HG02884 (cell line): ENCODE results near the gene CAMK1D.

Experiments
- ATAC-seq: cut with Tn5 transposase; IDR thresholded peaks from one replicate; pipeline ENCODE4 v1.9.1; 2021; ENCODE audit warnings: mild to moderate bottlenecking, moderate library complexity; ENCODE audit not compliant: unreplicated experiment

Gene CAMK1D

DNA sequence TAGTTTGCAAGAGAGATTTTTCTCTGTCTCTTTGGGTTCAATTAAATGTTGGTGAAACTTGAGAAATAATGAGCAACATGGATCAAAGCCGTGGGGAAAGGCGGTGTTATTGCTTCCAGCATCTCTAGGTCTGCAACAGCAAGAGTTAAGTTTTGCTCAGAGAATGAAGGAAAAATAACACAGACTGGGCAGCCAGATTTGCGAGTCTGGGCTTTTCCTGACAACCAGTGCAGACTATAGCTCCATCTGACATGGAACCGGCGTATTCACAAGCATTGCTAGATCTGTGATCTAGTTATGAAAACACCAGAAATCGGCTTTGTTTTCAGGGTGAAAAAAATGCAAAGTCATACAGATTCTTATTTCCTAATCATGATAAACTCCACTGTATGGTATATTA is 110.4 kb downstream of the CAMK1D start:
- ATAC-seq = no peak

DNA sequence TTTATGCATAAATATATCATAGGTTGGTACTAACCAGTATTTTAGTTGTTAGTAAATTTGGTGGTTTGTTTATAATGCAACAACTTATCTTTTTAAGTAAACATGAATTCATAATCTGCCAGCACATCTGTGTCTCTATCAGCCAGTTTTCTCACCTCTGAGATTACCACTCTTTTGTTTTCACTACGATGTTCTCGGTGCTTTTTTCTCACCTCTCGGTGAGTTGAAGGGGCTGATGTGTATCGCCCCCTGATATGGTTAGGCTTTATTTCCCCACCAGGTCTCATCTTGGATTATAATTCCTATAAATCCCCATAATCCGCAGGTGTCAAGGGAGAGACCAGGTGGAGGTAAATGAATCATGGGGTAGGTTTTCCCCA is 114.1 kb downstream of the CAMK1D start:
- no peak for ATAC-seq

DNA sequence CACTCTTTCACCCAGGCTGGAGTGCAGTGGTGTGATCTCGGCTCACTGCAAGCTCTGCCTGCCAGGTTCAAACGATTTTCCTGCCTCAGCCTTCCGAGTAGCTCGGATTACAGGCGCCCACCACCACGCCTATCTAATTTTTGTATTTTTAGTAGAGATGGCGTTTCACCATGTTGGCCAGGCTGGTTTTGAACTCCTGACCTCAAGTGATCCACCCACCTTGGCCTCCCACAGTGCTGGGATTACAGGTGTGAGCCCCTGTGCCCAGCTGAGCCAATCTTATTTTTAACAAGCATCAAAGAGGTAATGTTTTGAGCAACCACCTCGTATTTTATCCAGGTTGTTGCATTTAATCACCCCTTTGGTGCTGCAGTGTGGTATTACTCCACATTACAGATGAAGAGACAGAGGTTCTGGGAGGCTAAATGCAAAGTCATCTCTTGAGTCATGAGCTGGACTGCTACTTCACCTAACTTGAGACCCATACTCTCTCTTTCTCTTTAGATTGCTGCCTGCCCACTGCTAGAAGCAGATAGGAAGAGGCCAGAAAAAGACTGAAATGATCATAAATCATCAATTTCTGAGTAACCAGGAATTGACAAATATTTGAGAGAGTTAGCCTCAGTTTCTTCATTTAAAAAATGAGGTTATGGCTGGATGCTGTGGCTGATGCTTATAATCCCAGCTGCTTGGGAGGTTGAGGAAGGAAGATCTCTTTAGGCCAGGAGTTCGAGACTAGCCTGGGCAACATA is 116.2 kb downstream of the CAMK1D start:
- no peak for ATAC-seq

DNA sequence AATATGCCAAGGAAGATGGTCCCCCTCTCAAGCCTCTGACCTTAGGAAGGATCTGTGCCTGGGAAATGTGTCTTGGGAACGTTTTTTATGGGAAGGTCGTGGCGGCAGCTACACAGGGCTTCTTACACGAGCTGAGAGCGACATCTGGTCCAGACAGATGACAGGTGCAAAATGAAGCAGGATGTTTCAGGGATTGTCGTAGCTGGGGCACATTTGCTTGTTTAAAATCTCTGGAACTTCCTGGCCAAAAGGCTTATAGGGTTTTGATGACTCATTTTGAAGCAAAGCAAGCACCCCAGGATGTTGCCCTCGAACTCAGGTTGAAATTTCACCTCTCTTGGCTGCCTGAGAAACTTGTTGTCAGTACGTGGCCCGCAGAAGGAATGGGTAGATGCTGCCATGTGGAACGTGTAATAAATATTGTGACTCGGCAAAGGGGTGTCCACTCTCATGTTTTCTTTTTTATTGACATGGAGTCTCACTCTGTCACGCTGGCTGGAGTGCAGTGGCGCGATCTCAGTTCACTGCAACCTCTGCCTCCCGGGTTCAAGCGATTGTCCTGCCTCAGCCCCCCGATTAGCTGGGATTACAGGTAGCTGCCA is 117.5 kb downstream of the CAMK1D start:
- ATAC-seq = no peak

DNA sequence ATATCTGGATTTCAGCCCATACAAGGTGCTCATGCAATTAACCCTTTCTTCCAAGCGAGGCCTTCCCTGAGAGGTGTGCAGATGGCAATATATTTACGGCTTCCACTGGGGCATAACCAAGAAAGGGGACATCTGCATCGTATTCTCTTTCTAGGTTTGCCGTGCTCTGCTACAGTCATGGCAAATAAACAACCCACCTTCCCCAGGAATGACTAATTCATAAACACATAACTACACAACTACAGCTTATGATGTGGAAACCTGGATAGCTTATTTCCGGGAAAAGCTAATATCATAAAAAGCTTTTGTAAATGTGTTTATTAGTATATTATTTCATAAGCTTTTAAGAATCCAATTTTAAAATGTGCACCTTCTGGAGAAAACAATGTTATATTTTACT is 120.0 kb downstream of the CAMK1D start:
- no peak for ATAC-seq

DNA sequence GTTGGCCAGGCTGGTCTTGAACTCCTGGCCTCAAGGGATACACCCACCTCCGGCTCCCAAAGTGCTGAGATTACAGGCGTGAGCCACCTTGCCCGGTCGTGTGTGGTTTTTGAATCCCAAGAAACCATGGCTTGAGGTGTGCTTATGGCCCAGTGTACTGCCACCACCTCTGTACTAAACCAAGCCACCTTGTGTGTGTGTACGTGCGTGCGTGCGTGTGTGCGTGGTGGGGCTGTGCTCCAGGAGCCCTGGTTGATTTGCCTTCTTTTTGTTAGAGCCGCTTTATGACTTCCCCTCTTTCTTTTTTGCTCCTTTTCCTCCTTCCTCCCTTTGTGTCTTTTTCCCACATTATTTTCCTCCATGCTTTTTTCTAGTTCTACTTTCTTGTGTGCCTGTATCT is 121.4 kb downstream of the CAMK1D start:
- ATAC-seq = no peak

DNA sequence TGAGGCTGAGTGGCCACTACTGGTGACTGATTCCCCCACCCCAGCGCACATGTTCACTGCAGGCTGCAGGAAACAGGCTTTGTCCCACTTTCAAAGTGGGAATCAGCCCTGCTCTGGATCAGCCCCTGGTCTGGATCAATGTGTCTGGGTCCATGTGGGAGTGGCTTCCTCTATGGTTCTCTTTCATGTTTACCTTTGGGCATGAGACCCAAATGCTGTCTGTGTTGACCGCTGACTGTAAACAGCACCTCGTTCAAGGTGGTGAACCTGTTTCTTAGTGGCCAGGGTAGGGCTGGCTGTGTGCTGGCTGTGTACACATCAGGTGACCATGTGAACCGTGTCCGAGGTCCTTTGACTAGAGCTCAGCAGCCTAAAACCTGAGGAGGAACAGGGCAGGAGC is 121.8 kb downstream of the CAMK1D start:
- ATAC-seq = no peak

DNA sequence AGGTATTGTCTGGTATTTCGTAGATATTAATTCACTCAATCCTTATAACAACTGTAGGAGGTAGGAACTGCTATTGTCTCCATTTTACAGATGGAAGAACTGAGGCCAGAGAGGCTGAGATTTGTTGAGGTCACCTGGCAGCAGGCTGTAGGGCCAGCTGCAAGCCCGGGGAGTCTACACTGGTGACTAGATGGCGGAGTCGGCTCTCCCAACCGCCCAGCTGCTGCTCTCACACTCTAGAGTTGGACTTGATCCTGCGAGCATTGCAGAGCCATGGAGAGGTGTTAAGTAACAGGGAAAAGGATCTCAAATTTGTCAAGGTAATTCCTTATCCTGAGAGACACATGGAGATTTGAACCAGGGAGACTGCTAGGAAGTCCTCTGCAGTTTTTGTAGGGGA is 124.1 kb downstream of the CAMK1D start:
- ATAC-seq = no peak

DNA sequence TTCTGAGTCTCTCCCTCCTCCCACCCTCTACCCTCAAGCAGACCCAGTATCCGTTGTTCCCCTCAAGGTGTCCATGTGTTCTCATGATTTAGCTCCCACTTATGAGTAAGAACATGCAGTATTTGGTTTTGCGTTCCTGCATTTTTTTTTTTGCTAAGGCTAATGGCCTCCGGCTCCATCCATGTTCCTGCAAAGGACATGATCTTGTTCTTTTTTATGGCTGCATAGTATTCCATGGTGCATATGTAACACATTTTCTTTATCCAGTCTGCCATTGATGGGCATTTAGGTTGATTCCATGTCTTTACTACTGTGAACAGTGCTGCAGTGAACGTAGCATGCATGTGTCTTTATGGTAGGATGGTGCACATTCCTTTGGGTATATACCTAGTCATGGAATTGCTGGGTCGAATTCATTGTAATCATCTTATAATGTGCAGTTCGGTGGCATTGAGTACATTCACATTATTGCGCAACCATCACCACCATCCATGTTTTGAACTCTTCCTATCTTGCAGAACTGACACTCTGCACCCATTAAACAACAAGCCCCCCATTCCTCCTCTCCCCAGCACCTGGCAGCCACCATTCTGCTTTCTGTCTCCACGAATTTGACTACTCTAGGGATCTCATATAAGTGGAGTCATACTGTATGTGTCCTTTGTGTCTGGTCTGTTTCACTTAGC is 125.5 kb downstream of the CAMK1D start:
- ATAC-seq = no peak

DNA sequence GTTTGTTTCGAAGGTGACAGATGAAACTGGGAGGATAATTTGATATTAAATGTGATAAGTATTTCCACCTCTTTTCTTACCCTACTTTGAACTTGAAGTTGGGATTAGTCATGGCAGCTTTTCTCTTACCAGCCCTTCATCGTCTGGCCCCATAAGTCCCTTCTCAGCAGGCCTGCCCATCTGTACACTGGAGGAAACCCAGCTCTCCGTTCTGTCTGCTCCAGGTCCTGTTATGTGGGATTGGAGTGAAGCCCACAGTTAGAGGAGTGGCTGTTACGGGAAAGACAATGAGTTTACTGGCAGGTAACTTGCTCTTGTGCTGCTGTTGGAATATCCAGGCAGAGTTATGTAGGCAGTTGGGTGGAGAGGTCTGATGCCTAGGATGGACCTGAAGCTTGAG is 127.3 kb downstream of the CAMK1D start:
- ATAC-seq = no peak

DNA sequence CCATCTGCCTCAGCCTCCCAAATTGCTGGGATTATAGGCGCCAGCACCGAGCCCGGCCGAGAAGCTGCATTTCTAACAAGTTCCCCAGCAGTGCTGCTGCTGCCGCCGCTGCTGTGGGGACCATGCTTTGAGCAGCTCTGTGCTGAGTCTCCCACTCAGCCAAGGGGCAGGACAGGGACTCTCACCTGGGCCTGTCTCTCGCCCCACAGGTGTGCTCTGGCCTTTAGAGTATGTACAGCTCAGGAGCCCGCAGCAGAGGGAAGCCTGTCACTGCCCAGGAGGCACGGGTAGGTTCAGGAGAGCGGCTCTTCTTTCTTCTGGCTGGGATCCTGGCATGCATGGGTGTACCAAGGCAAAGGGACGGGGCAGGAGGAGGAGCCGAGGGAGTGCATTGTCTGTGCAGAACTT is 130.1 kb downstream of the CAMK1D start:
- no peak for ATAC-seq

DNA sequence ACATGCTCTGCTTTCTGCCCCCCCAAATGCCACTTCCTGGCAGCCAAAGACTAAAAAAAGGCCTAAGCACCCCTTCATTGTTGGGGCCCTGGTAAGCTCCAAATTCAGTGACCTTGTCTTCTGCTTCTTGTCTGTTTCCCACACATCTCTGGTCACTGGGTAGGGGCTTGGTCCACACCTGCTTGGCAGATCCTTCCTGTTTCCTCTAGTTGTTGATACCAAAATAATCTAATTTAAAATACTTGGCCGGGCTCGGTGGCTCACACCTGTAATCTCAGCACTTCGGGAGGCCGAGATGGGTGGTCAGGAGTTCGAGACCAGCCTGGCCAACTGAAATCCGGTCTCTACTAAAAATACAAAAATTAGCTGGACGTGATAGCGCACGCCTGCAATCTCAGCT is 130.6 kb downstream of the CAMK1D start:
- no peak for ATAC-seq

DNA sequence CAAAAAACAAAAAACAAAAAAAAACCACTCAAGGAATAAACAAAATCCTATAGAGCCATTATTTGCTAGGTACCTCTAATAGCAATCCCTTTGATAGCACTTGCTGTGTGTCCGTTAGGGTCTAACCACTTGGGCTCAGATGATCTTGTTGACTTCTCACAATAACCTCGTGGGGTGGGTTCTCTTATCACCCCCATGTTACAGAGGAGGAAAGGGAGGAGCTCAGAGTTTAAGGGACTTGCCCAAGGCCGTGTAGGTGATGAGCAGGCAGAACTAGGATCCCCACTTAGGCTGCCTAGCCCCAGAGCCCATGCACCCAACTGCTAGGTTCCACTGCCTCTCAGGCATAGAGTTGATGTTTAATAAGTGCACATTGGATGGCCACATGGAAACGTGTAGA is 131.1 kb downstream of the CAMK1D start:
- no peak for ATAC-seq

DNA sequence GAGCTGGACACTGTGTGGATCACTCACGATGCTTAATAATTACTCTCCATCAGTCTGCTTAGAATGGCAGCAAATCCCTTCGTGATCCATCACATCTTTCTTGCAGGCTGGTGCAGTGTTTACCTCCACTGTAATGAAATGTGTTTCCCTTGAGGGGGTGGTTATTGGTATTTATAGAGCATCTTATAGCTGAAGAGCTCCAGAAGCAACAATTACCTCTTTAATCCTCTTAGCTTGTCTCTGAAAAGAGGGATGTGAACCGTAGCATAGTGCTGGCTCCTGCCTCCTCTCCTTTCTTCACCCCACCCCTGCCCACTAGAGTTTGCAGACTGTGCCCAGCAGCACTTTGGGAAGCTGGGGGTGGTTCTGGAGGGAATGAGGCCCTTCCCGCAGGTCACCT is 132.6 kb downstream of the CAMK1D start:
- ATAC-seq = no peak

DNA sequence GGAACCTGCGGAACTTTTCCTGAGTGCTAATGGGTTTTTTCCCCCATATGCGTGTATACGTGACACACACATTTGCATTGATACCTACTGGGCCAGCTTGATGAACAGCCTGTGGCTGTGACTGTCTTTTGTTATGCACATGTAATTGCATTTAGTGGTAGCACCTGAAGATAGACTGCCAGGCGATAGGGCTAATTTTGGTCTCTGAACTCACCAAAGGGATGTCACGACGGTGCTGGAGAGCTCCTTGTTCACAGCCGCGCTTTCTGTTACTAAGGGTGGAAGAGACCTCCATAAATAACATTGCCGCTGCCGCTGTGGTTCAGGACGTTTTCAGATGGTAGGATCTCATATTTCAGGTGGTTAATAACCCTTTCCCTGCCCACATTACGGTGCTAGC is 133.2 kb downstream of the CAMK1D start:
- ATAC-seq = no peak

DNA sequence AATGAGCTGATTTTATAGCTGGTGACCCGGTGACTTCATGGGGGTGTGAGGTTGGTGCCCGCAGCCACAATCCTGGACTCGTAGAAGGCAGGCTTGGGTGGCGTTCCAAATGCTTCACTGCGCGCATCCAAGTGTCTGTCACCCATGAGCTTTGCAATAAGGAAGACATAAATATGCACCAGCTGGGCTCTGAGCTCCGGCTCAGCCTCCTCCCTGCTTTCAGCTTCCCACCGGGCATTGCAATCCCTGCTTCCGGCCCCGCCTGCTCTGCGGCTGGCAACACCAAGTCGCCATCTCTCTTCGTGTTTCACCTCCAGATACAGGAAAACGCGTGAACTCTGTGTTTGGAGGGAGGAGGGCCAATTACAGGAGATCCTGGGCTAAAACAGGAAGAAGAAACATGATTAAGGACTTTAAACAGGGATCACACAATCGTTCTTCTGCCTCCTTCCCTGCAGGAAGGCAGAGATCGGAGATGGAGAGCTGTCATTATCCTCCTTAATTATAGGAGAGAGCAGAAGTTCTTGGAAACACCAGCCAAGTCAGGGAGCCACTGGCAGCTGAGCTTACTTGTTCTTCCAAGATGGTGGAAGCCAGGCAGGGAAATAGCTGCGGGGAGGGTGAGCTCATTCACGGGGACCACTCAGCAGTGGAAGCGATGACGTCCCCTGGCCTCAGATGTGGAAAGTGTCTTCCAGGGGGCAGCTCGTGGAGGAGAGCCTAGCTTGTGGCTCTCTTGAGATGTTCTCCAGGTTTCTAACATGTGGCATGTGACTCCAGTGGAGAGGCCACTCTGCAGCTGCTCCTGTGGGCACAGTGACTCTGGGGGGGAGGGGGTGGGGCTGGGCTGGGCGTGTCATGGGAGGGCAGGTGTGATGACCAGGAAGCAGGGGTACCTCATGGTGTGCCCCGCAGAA is 134.9 kb downstream of the CAMK1D start:
- ATAC-seq = peak; percentile 11

DNA sequence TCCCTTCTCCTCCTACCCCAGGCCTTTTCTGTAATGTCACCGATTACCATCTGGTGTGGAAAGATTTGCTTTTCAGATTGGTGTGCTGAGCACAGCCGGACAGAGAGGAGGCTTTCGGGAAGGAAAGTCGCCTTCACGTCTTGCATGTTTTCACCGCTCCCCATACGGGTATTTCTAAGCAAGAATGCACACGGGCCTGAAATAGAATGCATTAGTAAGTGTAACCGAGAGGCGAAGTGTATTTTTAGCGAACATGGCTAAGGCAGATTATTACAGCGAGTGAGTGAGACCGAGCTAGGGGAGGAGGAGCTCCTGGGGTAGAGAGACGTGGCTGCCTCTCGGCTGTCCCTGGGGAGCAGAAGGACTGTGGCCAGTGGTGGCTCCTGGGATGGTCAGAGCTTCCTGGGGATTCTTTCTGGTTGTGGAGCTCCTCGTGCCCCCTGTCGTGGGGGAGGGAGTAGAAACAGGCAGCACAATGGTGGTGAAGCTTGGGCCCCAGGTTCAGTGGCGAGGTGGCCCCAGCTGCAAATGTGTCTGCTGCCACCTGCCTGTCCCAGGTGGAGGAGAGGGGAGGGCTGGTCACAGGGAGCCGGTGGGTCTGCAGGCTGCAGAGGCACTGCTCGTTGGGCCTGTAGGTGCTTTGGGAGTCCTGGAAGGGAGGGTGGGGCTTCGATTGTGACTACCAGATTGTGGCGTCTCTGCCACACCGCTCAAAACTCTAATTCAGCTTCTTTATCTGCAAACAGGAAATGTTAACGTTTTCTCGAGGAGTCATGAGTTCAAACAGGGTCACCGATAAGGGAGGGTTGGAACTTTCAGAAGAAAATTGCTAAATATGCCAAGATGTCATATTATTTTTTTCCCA is 135.8 kb downstream of the CAMK1D start:
- ATAC-seq = peak; percentile 80

DNA sequence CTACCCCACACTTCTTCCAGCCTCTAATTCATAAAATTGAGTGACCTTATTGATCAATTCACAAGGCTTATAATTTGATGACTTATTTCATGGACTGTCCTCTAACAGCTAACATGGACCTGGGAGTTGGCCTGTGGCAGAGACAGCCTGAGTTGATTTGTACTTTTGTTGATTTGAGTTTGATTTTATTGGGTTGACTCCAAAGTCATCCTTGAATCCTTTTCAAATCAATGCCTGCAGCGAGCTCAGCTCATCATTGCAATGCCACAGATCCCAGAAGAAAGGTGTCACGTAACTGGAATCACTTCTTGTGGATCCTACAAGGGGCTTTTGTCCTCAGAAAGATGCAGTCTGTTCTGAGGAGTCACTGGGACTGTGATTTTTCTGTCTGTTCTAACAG is 138.0 kb downstream of the CAMK1D start:
- no peak for ATAC-seq

DNA sequence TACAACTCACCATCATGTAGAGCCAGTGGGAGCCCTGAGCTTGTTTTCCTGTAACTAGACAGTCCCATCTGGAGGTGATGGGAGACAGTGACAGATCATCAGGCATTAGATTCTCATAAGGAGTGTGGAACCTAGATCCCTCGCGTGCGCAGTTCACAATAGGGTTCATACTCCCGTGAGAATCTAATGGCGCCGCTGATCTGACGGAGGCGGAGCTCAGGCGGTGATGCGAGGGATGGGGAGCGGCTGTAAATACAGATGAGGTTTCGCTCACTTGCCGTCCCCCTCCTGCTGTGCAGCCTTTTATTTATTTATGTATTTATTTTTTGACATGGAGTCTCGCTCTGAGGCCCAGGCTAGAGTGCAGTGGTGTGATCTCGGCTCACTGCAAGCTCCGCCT is 139.3 kb downstream of the CAMK1D start:
- ATAC-seq = no peak

DNA sequence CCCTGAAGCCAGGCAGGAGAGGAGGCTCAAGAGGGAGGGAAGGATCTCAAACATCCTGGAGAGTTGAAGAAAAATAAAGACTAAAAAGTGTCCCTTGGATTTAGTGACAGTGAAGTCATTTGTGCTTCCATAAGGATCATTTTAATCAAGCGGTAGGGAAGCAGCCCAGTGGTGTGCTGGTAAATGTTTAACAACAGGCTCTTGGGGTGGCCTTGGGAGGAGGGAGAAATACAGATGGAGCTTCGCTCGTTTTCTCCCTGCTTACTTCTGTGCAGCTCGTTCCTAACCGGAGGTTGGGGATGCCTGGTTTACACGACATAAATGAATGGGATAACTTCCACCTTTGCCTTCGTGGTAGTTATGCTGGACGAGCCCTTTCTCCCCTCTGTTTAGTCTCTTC is 140.0 kb downstream of the CAMK1D start:
- ATAC-seq = no peak
